CD4-positive, alpha-beta memory T cell (primary cell): ENCODE results near the gene RAP1GAP2. TPM values are rescaled to one million over a fixed set of nuclear protein-coding genes. Genes with fewer than 3 reads are reported as not detected.
"Not testable (repeated sequence)": the region's sequence is repeated elsewhere in the genome, so short reads cannot be mapped to it uniquely, and the experiment has no call there.

Experiments
- CTCF ChIA-PET: fragments of 350-600 bp; sonication (Branson Sonifier 250); formaldehyde crosslinking; loops from one replicate; lab custom pipeline; 2021; ENCODE audit warnings: inconsistent platforms; ENCODE audit not compliant: partially characterized antibody; lab: Charles Lee
- POLR2A ChIA-PET: fragments of 350-600 bp; sonication (Branson Sonifier 250); formaldehyde crosslinking; loops from one replicate; lab custom pipeline; 2021; ENCODE audit not compliant: partially characterized antibody; lab: Charles Lee
- DNase-seq, 5 donors: peaks; one replicate each; pipeline versions ENCODE4 v3.0.0 to v3.0.0-alpha.2; 2020 to 2022; ENCODE audit warnings: mixed read lengths in 1 of 5
- H3K27ac ChIP-seq: one replicate; pipeline ENCODE4 v1.7.0; 2013; ENCODE audit warnings: low read depth, low read length
- H3K27me3 ChIP-seq: 2 replicates; pipeline ENCODE4 v1.7.0; 2013; ENCODE audit warnings: mild to moderate bottlenecking, low read length, moderate library complexity; ENCODE audit not compliant: insufficient read depth
- H3K36me3 ChIP-seq: 2 replicates; pipeline ENCODE4 v1.7.0; 2013; ENCODE audit warnings: mild to moderate bottlenecking, low read length, moderate library complexity; ENCODE audit not compliant: insufficient read depth
- H3K4me1 ChIP-seq: 2 replicates; pipeline ENCODE4 v1.7.0; 2013; ENCODE audit warnings: mild to moderate bottlenecking, low read length, moderate library complexity; ENCODE audit not compliant: insufficient read depth
- H3K4me3 ChIP-seq, 2 donors: one replicate each; pipeline ENCODE4 v1.7.0; 2013; ENCODE audit warnings: low read length in 2 of 2, mild to moderate bottlenecking in 1 of 2
- H3K9me3 ChIP-seq, 2 donors: one replicate each; pipeline ENCODE4 v1.7.0; 2013; ENCODE audit warnings: low read length in 2 of 2, control low read depth in 1 of 2; ENCODE audit not compliant: control insufficient read depth in 1 of 2
- H3K27ac Mint-ChIP-seq, 7 donors: one replicate each; pipeline ENCODE4 v1.8.0; 2020 to 2021; ENCODE audit warnings: mixed read lengths in 7 of 7, mild to moderate bottlenecking in 6 of 7, inconsistent platforms in 3 of 7, moderate library complexity in 3 of 7
- H3K27me3 Mint-ChIP-seq, 2 donors: one replicate each; pipeline ENCODE4 v1.8.0; 2020 to 2021; ENCODE audit warnings: mixed read lengths in 2 of 2
- H3K36me3 Mint-ChIP-seq, 2 donors: one replicate each; pipeline ENCODE4 v1.8.0; 2020 to 2021; ENCODE audit warnings: mixed read lengths in 2 of 2, inconsistent platforms in 1 of 2, mild to moderate bottlenecking in 1 of 2
- H3K4me1 Mint-ChIP-seq, 4 donors: one replicate each; pipeline ENCODE4 v1.8.0; 2020 to 2021; ENCODE audit warnings: mixed read lengths in 4 of 4, mild to moderate bottlenecking in 1 of 4
- H3K4me3 Mint-ChIP-seq, 8 donors: one replicate each; pipeline ENCODE4 v1.8.0; 2020 to 2021; ENCODE audit warnings: mixed read lengths in 8 of 8, mild to moderate bottlenecking in 7 of 8, moderate library complexity in 6 of 8, inconsistent platforms in 3 of 8
- H3K9me3 Mint-ChIP-seq, 8 donors: one replicate each; pipeline ENCODE4 v1.8.0; 2020 to 2021; ENCODE audit warnings: mixed read lengths in 8 of 8, mild to moderate bottlenecking in 5 of 8, inconsistent platforms in 3 of 8, moderate library complexity in 1 of 8
- intact Hi-C: fragments of 100-400 bp; cut with micrococcal nuclease; formaldehyde crosslinking; loops from one replicate; pipeline ENCODE4 v1.15.1; 2023
- polyA plus RNA-seq, 2 donors: library from polyadenylated mRNA; unstranded; fragments of 300-500 nt; fragmentation: Illumina TruSeq; gene quantifications; one replicate each; pipeline ENCODE4 v1.2.3, GENCODE V29; 2021
- total RNA-seq, 2 experiments: library from RNA; stranded (reverse); gene quantifications; one replicate each; pipeline ENCODE4 v1.2.3, GENCODE V29; 2021

RAP1GAP2 gene
- total and polyA plus RNA-seq, 4 experiments from 2014 or later: 0.38 to 9.9 (median 8.0) TPM

GRCh38 chr17:2809337-2809736 lies 13.1 kb downstream of the RAP1GAP2 start:
- intact Hi-C loops: no loop called here
- no peak for DNase-seq
- no peak overlapping the region for H3K27ac Mint-ChIP-seq
- Histone ChIP-seq H3K4me3 (no peak overlapping the region), H3K27me3 (no peaks in the 10 kb centered on the region), H3K36me3 (peaks cover 2% of the 10 kb centered on the region), H3K4me1 (peaks cover 25% of the 10 kb centered on the region), H3K9me3 (no peaks in the 10 kb centered on the region), H3K27ac (no peak overlapping the region)
- H3K9me3 Mint-ChIP-seq: no peaks in the 10 kb centered on the region
- peaks cover 30 to 60% (median 40%) of the 10 kb centered on the region in 4 donors for H3K4me1 Mint-ChIP-seq
- POLR2A ChIA-PET: no interaction called here
- no peaks in the 10 kb centered on the region for H3K27me3 Mint-ChIP-seq
- H3K36me3 Mint-ChIP-seq: peaks cover 12 to 34% of the 10 kb centered on the region in 2 donors
- CTCF ChIA-PET: no interaction called here
- H3K4me3 Mint-ChIP-seq: no peak overlapping the region

DNA sequence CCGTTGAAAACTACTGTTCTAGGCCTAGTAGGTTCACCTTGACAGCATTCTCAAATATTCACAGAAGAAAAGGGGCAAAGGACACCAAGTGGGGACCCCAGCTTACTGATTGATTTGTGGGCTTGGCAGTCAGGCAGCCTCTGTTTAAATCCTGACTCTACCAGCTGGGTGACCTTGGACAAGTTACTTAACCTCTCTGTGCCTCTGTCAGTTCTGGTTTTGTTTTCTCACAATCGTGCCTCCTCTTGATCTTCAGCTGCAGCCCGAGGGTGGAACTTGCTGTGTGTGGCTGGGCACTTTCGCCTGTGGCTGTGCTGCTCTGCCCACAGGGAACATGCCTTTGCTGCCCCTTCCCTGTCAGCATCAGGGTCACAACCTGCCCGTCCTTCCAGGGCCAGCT lies 17.8 kb downstream of the RAP1GAP2 start:
- peak overlapping the region; percentile 79 to 87 (median 83) for H3K4me3 Mint-ChIP-seq
- H3K27ac Mint-ChIP-seq: peak overlapping the region; percentile 93 to 97 (median 96)
- no peaks in the 10 kb centered on the region for H3K36me3 ChIP-seq
- H3K9me3 ChIP-seq: no peaks in the 10 kb centered on the region
- no peak for DNase-seq
- POLR2A ChIA-PET: interaction anchor here (0.8 to 6.7 kb wide), 22 partner anchors 8 to 822 kb away, joined by 3 to 330 read pairs (median 6); partner anchors contain the start of genes CTNS, METTL16, PAFAH1B1 and RAP1GAP2
- no peaks in the 10 kb centered on the region for H3K27me3 Mint-ChIP-seq
- no peaks in the 10 kb centered on the region for H3K9me3 Mint-ChIP-seq
- H3K4me1 ChIP-seq: peaks cover 48% of the 10 kb centered on the region
- intact Hi-C loops: loop anchor here (1.0 kb wide), 4 partner anchors 14 to 28 kb away; partner anchors contain the start of gene RAP1GAP2
- H3K4me3 ChIP-seq: peak overlapping the region; percentile 45 to 74
- peak overlapping the region; percentile 57 for H3K27ac ChIP-seq
- peaks cover 23 to 43% (median 32%) of the 10 kb centered on the region in 4 donors for H3K4me1 Mint-ChIP-seq
- H3K36me3 Mint-ChIP-seq: peaks cover 4 to 18% of the 10 kb centered on the region in 2 donors
- CTCF ChIA-PET: interaction anchor here (0.6 to 6.4 kb wide), 17 partner anchors 8 to 986 kb away, joined by 3 to 86 read pairs (median 7); partner anchors contain the start of gene RAP1GAP2
- no peaks in the 10 kb centered on the region for H3K27me3 ChIP-seq

DNA sequence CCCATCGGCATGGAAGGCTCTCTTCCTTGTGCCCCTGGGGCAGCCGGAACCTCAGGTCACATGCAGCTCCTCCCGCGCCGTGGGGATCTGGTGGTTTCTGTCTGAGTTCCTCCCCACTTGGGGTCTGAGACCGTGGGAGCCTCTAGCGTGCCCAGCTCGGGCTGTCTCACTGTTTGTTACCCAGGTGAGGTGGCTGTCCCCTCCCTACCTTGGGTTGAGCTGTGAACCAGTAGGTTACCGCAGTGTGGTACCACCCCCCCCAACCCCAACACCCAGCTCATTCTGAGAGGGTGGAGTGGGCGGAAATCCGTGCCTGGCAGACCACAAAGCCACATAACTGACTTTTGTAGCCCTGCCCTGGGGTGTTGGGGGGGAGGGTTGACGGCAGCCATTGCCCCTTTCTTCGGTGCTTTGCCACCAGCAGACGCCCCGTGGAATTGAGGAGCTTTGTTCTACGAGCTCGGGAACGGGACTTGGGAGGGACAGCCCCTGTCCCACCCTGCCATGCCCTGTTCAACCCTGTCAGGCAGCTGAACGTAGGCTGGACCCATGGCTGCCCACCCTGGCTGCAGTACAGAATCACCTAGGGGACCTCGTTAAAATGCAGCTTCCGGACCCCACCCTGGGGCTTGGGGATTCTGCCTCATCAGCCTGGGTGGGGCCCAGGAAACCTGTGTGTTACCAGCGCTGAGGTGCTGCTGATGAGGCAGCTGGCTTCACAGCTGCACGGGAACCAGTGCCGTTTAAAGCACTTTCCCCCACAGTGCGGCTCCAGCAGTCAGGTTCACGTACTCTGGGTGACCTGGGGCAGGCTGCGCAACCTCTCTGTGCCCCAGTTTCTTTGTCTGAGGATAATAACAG lies 18.5 kb downstream of the RAP1GAP2 start:
- no peaks in the 10 kb centered on the region for H3K9me3 Mint-ChIP-seq
- Histone ChIP-seq H3K4me3 (peak overlapping the region; percentile 62 to 74), H3K36me3 (no peaks in the 10 kb centered on the region), H3K4me1 (peaks cover 53% of the 10 kb centered on the region), H3K27ac (peak overlapping the region; percentile 57), H3K9me3 (no peaks in the 10 kb centered on the region), H3K27me3 (no peaks in the 10 kb centered on the region)
- intact Hi-C loops: loop anchor here (1.0 to 5.0 kb wide), 5 partner anchors 14 to 102 kb away; partner anchors contain the start of genes CLUH and RAP1GAP2
- peaks cover 4 to 18% of the 10 kb centered on the region in 2 donors for H3K36me3 Mint-ChIP-seq
- no peaks in the 10 kb centered on the region for H3K27me3 Mint-ChIP-seq
- peaks cover 22 to 48% (median 31%) of the 10 kb centered on the region in 4 donors for H3K4me1 Mint-ChIP-seq
- DNase-seq: peak; percentile 98 to 100 (median 98)
- CTCF ChIA-PET: interaction anchor here (0.6 to 6.4 kb wide), 17 partner anchors 9 to 987 kb away, joined by 3 to 86 read pairs (median 7); partner anchors contain the start of gene RAP1GAP2
- H3K4me3 Mint-ChIP-seq: peak overlapping the region; percentile 79 to 87 (median 83)
- POLR2A ChIA-PET: interaction anchor here (0.6 to 6.7 kb wide), 33 partner anchors 9 to 1151 kb away, joined by 3 to 330 read pairs (median 5); partner anchors contain the start of genes CTNS, METTL16, PAFAH1B1 and RAP1GAP2
- peak overlapping the region; percentile 93 to 97 (median 96) for H3K27ac Mint-ChIP-seq

DNA sequence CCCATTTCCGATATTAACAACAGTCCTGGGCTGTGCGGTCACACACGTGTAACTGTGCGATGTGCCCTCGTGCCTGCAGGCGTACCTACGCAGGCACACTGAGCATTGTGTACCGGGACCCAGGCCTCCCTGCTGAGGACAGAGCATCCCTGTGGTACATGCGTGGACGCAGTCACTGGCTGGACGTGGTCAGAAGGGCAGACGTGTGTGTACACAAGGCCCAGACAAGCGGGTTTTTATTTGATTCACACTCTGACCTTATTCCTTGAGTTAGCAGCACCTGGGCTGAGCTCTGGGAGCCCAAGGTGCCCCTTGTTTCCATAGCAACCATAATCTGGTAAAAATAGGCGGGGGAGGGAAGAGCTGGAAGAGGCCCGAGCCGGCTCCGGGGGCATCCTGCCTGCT lies 19.5 kb downstream of the RAP1GAP2 start:
- ChIA-PET POLR2A (interaction anchor here (1.2 to 6.7 kb wide), 8 partner anchors 8 to 304 kb away, joined by 3 to 330 read pairs (median 14); partner anchors contain the start of genes METTL16 and RAP1GAP2), CTCF (interaction anchor here (0.9 to 6.4 kb wide), 5 partner anchors 13 to 33 kb away, joined by 4 to 86 read pairs (median 7); partner anchors contain the start of gene RAP1GAP2)
- H3K36me3 Mint-ChIP-seq: peaks cover 4 to 17% of the 10 kb centered on the region in 2 donors
- Histone ChIP-seq H3K4me3 (no peak overlapping the region), H3K27ac (no peak overlapping the region), H3K9me3 (no peaks in the 10 kb centered on the region), H3K4me1 (peaks cover 59% of the 10 kb centered on the region), H3K27me3 (no peaks in the 10 kb centered on the region), H3K36me3 (no peaks in the 10 kb centered on the region)
- no peaks in the 10 kb centered on the region for H3K27me3 Mint-ChIP-seq
- DNase-seq: peak in 4 of 5 donors; percentile 15 to 45 (median 31)
- H3K4me3 Mint-ChIP-seq: peak overlapping the region in 7 of 8 donors; percentile 11 to 70 (median 39)
- H3K9me3 Mint-ChIP-seq: no peaks in the 10 kb centered on the region
- intact Hi-C loops: loop anchor here (5.0 kb wide), 1 partner anchor 103 kb away; the partner anchor contains the start of gene CLUH
- peaks cover 22 to 48% (median 31%) of the 10 kb centered on the region in 4 donors for H3K4me1 Mint-ChIP-seq
- peak overlapping the region; percentile 39 to 94 (median 81) for H3K27ac Mint-ChIP-seq

GRCh38 chr17:2816688-2817087 lies 20.4 kb downstream of the RAP1GAP2 start:
- Histone ChIP-seq H3K27me3 (no peaks in the 10 kb centered on the region), H3K4me1 (peaks cover 59% of the 10 kb centered on the region), H3K27ac (no peak overlapping the region), H3K4me3 (no peak overlapping the region), H3K9me3 (no peaks in the 10 kb centered on the region), H3K36me3 (peaks cover under 1% of the 10 kb centered on the region)
- Mint-ChIP-seq H3K27me3 (no peaks in the 10 kb centered on the region), H3K4me3 (no peak overlapping the region), H3K9me3 (no peaks in the 10 kb centered on the region), H3K36me3 (peaks cover 4 to 12% of the 10 kb centered on the region in 2 donors), H3K27ac (no peak overlapping the region), H3K4me1 (peaks cover 20 to 41% (median 30%) of the 10 kb centered on the region in 4 donors)
- DNase-seq: no peak
- ChIA-PET CTCF (interaction anchor here (0.9 to 1.1 kb wide), 2 partner anchors 21 to 31 kb away, joined by 4 to 5 read pairs; partner anchors contain the start of gene RAP1GAP2), POLR2A (interaction anchor here (1.3 to 6.7 kb wide), 3 partner anchors 9 to 21 kb away, joined by 4 to 330 read pairs (median 34); partner anchors contain the start of gene RAP1GAP2)
- intact Hi-C loops: loop anchor here (5.0 kb wide), 1 partner anchor 104 kb away; the partner anchor contains the start of gene CLUH

- H3K4me3 Mint-ChIP-seq, CTCF ChIA-PET, H3K27me3 Mint-ChIP-seq, H3K27me3 ChIP-seq, H3K9me3 Mint-ChIP-seq, H3K36me3 Mint-ChIP-seq, POLR2A ChIA-PET, H3K4me3 ChIP-seq, H3K9me3 ChIP-seq, DNase-seq, H3K27ac Mint-ChIP-seq, H3K27ac ChIP-seq: not testable (repeated sequence)
- peaks cover 9 to 24% (median 16%) of the 10 kb centered on the region in 4 donors for H3K4me1 Mint-ChIP-seq
- Histone ChIP-seq H3K4me1 (peaks cover 37% of the 10 kb centered on the region), H3K36me3 (peaks cover 11% of the 10 kb centered on the region)
- intact Hi-C loops: loop anchor here (5.0 kb wide), 1 partner anchor 107 kb away; the partner anchor contains the start of gene CLUH
Observed at GRCh38 chr17:2819294-2819693, 23.1 kb downstream of the RAP1GAP2 start.
